Measurements from ENCODE around the gene TSACC.

GRCh38 chr1:156310962-156311361 is 27.4 kb upstream of the TSACC start:
- no peak for TF ChIP-seq POLR2A (IDR thresholded peaks at IDR 0.05)
- TF ChIP-seq, protein P1, sequence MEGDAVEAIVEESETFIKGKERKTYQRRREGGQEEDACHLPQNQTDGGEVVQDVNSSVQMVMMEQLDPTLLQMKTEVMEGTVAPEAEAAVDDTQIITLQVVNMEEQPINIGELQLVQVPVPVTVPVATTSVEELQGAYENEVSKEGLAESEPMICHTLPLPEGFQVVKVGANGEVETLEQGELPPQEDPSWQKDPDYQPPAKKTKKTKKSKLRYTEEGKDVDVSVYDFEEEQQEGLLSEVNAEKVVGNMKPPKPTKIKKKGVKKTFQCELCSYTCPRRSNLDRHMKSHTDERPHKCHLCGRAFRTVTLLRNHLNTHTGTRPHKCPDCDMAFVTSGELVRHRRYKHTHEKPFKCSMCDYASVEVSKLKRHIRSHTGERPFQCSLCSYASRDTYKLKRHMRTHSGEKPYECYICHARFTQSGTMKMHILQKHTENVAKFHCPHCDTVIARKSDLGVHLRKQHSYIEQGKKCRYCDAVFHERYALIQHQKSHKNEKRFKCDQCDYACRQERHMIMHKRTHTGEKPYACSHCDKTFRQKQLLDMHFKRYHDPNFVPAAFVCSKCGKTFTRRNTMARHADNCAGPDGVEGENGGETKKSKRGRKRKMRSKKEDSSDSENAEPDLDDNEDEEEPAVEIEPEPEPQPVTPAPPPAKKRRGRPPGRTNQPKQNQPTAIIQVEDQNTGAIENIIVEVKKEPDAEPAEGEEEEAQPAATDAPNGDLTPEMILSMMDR (IDR thresholded peaks at IDR 0.05) = no peak

Data from thyroid gland (tissue), 4 donors.